Measurements from ENCODE around the gene IGFL2.
A peak's percentile ranks its signal among the peaks of the same experiment; 100 is the strongest.
"Not testable (repeated sequence)": the region's sequence is repeated elsewhere in the genome, so short reads cannot be mapped to it uniquely, and the experiment has no call there.

Gene IGFL2

GRCh38 chr19:46173886-46174480, 25.9 kb downstream of the IGFL2 start:
- no peak overlapping the region for H3K27ac Mint-ChIP-seq
- H3K4me3 Mint-ChIP-seq: no peak overlapping the region
- ATAC-seq (no peak), DNase-seq (ENCODE audit: low spot score in 2 of 2) (no peak)
- H3K9me3 Mint-ChIP-seq: peaks cover 6% of the 10 kb centered on the region
- no peaks in the 10 kb centered on the region for H3K36me3 Mint-ChIP-seq
- no peaks in the 10 kb centered on the region for H3K4me1 Mint-ChIP-seq

DNA sequence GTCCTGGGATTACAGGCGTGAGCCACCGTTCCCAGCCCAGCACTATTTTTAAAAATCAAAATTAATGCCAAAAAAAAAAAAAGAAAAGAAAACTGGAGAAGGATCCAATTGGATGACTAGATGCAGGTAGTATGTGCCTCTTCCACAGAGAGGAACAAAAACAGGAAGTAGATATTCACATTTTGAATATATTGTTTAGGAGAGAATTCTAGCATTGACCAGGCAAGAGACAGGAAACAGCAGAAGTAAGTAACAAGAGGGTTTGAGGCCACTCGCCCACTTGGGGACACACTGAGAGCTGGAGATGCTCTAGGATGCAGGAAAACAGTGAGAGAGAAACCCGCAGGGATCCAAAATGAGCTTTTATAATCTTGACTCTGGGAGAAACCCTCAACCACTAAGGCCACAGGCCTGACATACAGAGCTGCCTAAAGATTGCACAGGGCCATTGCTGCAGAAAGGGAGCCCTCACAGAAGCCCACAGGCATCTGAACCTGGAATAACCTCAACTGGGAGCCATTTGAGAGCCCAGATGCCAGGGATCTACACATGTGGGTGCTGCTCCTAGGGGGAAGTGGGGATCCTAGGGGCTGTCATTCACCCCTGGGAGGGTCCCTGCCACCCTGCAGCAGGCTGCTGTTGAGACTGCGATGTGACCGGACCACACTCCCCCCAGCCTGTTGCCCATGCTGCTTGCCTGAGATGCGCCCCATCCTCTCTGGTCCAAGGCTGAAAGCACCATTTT, 28.2 kb downstream of the IGFL2 start:
- DNase-seq (ENCODE audit: low spot score in 2 of 2): no peak
- Mint-ChIP-seq H3K4me1 (no peaks in the 10 kb centered on the region), H3K9me3 (no peaks in the 10 kb centered on the region), H3K36me3 (no peaks in the 10 kb centered on the region), H3K27ac (no peak overlapping the region), H3K4me3 (no peak overlapping the region)
- no peak for ATAC-seq

DNA sequence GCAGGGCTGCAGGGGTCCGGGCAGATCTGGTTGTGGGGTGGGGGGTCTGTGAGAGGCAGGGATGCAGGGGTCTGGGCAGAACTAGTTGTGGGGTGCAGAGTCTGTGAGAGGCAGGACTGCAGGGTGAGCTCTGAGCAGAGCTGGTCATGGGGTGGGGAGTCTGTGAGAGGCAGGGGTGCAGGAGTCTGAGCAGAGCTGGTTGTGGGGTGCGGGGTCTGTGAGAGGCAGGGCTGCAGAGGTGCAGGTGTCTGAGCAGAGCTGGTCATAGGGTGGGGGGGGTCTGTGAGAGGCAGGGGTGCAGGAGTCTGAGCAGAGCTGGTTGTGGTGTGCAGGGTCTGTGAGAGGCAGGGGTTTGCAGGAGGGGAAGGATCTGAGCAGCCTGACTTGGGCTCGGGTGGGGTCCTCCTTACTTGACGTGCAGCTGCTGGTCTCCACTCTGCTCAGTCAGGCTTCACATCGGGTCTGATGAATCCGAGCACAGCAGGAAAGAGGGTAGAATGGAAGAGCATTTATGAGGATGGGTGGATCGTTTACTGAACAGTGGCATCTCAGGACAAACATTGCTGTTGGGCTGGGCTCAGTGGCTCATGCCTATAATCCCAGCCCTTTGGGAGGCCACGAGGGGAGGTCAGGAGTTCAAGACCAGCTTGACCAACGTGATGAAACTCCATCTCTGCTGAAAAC, 31.2 kb downstream of the IGFL2 start:
- Mint-ChIP-seq H3K27ac (no peak overlapping the region), H3K4me3 (no peak overlapping the region), H3K9me3 (no peaks in the 10 kb centered on the region), H3K36me3 (no peaks in the 10 kb centered on the region), H3K4me1 (no peaks in the 10 kb centered on the region)
- no peak for ATAC-seq
- no peak for DNase-seq (ENCODE audit: low spot score in 2 of 2)

DNA sequence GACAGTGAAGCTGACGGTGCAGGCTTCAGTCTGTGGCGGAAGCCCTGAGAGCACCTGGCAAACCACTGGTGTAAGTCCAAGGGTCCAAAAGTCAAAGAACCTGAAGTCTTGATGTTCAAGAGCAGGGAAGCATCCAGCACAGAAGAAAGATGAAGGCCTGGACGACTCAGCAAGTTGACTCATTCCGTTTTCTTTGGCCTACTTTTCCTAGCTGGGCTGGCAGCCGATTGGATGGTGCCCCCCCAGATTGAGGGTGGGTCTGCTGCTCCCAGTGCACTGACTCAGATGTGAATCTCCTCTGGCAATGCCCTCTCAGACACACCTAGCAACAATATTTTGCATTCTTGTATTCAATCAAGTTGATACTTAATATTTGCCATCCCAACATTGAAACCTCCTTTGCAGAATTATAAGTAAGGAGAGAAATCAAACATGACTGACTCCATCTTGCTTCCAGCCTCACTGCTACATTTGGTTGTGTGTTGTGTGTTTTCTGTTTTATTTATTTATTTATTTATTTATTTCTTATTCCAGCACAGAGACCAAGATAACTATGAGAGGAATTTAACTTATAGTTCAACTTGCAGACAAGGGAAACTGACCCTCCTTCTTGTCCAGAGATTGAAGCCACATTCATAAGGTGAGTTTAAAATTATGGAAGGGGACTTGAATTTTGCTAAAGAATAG, 32.8 kb downstream of the IGFL2 start:
- Mint-ChIP-seq H3K36me3 (no peaks in the 10 kb centered on the region), H3K9me3 (no peaks in the 10 kb centered on the region), H3K27ac (no peak overlapping the region), H3K4me1 (peaks cover 9% of the 10 kb centered on the region), H3K4me3 (no peak overlapping the region)
- no peak for DNase-seq (ENCODE audit: low spot score in 2 of 2)
- ATAC-seq: no peak

DNA sequence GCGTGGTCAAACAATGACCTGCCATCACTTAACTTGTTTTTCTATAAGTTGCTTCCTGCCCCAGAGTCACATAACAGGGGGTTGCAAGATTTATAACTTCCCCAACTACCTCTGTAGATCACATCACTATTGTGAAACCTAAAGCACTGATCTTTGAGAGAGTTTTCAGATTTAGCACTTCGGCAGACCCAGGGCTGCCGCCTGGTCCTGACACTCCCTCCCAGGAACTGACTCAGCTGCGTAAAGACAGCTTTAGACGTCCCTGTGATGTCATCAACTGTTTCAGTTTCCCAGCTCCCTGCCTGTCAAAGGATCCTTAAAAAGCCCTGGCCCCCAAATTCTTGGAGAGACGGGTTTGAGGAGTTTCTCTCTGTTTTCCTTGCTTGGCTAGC, 33.3 kb downstream of the IGFL2 start:
- Mint-ChIP-seq H3K36me3 (no peaks in the 10 kb centered on the region), H3K4me1 (peaks cover 9% of the 10 kb centered on the region), H3K9me3 (no peaks in the 10 kb centered on the region), H3K27ac (no peak overlapping the region), H3K4me3 (no peak overlapping the region)
- DNase-seq (ENCODE audit: low spot score in 2 of 2) (no peak), ATAC-seq (peak; percentile 60)

GRCh38 chr19:46182476-46182875, 34.4 kb downstream of the IGFL2 start:
- DNase-seq (ENCODE audit: low spot score in 2 of 2) (no peak), ATAC-seq (no peak)
- H3K4me3 Mint-ChIP-seq: no peak overlapping the region
- H3K27ac Mint-ChIP-seq: no peak overlapping the region
- no peaks in the 10 kb centered on the region for H3K9me3 Mint-ChIP-seq
- H3K4me1 Mint-ChIP-seq: peaks cover 9% of the 10 kb centered on the region
- no peaks in the 10 kb centered on the region for H3K36me3 Mint-ChIP-seq

- H3K36me3 Mint-ChIP-seq; H3K4me1 Mint-ChIP-seq; H3K27ac Mint-ChIP-seq; H3K9me3 Mint-ChIP-seq; H3K4me3 Mint-ChIP-seq; ATAC-seq; DNase-seq (ENCODE audit: low spot score in 2 of 2): not testable (repeated sequence)
These were observed 37.0 kb downstream of the IGFL2 start for GRCh38 chr19:46184775-46185710.

DNA sequence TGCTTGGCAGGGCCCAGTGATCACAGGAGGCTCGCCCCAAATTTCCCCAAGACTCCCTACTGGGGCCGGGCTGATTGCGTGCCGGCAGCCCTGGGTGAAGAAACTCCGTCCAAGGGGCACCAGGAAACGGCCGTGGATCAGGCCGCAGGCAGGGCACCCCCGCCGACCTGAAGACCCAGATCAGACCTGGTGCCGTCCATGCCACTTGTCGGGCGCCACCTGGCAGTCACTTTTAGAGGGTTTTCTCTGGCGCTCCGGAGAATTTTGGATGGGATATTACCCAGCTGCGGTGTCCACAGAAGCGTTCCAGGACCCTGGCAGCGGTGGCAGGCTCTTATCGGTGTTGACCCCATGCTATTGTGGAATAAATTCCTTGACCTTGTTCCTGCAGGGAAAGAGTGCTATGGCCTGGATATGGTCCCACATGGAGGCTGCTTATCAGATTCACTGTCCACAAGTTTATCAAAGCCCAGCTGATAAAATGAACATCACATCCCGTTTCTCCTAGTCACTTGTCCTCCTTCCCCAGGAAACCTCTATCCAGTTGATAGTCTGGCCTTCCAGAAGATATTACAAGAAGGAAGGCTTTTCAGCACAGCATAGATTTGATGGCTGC, 38.2 kb downstream of the IGFL2 start:
- no peak for ATAC-seq
- DNase-seq (ENCODE audit: low spot score in 2 of 2): no peak
- Mint-ChIP-seq H3K4me1 (peaks cover 9% of the 10 kb centered on the region), H3K27ac (no peak overlapping the region), H3K4me3 (no peak overlapping the region), H3K9me3 (no peaks in the 10 kb centered on the region), H3K36me3 (no peaks in the 10 kb centered on the region)

DNA sequence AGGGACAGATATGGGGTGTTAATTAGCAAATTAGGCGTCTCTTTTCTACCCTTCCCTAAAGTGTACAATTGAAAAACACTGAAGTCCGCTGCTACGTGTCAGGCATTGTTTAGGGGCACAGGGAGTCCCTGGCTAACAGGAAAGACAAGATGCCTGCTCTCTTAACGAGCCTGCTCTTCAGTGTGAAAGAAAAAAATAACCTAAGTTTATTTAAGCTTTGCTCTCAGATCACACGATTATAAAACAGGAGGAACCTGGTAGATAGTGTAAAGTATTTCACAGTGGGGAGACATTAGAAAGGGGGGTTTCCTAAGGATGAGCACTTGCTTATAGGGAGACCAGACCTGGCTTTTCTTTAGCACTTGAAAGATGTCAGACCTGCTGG, 38.7 kb downstream of the IGFL2 start:
- peaks cover 9% of the 10 kb centered on the region for H3K4me1 Mint-ChIP-seq
- DNase-seq (ENCODE audit: low spot score in 2 of 2) (no peak), ATAC-seq (no peak)
- no peak overlapping the region for H3K27ac Mint-ChIP-seq
- no peak overlapping the region for H3K4me3 Mint-ChIP-seq
- no peaks in the 10 kb centered on the region for H3K36me3 Mint-ChIP-seq
- no peaks in the 10 kb centered on the region for H3K9me3 Mint-ChIP-seq

GRCh38 chr19:46189971-46190888, 42.2 kb downstream of the IGFL2 start:
- ATAC-seq (no peak), DNase-seq (ENCODE audit: low spot score in 2 of 2) (no peak)
- Mint-ChIP-seq H3K36me3 (no peaks in the 10 kb centered on the region), H3K9me3 (no peaks in the 10 kb centered on the region), H3K27ac (no peak overlapping the region), H3K4me3 (no peak overlapping the region), H3K4me1 (peaks cover 2% of the 10 kb centered on the region)

DNA sequence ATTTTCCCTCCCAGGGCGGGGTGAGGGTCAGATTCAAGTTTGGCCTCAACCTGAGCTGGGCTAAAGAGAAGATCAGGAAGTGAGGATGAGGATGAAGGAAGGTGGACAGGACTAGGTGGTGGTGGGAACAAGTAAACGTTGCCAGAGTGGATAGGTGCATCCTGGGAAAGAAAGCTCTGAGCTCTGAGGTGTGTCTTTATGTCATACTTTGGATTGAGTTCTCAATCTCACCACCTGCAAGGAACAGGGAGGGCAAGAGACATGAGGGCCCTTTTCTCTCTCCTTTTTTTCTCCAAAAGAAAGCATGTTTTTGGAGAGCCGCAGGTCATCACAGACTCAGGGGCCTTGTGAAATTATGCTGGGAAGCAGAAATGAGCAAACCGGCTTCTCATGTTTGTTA, 43.3 kb downstream of the IGFL2 start:
- Mint-ChIP-seq H3K4me1 (no peaks in the 10 kb centered on the region), H3K4me3 (no peak overlapping the region), H3K9me3 (no peaks in the 10 kb centered on the region)

DNA sequence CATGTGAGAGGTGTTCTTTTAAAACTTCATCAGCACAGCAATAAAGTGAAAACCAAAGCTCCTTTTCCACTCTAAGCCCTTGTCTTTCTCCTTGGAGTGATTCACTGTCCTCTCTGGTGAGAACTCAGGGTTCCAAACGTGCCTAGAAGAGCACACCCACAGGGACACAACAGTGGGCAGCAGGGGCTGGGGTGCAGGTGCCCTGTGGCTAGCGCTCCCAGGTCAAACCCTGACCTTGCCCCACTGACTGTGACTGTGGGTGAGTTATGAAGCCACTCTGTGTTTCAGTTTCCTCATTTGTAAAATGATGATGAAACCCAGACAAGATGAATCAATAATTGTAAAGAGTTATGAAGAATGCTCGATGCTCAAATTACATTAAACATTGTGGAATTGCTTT, 43.9 kb downstream of the IGFL2 start:
- no peak overlapping the region for H3K27ac Mint-ChIP-seq

More for the DNA sequence above, 43.3 kb downstream of the IGFL2 start:
- H3K27ac Mint-ChIP-seq: no peak overlapping the region
- H3K36me3 Mint-ChIP-seq: no peaks in the 10 kb centered on the region
- DNase-seq (ENCODE audit: low spot score in 2 of 2) (no peak), ATAC-seq (no peak)

DNA sequence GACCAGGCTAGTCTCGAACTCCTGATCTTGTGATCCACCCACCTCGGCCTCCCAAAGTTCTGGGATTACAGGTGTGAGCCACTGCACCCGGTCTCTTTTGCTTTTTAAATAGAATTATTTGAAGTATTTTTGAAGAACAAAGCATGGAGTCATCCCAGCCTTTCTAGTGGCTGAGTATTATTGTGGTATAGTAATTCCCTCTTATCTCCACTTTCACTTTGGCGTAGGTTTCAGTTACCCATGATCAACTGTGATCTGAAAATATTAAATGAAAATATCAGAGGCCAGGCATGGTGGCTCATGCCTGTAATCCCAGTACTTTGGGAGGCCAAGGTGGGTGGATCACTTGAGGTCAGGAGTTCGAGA, 44.6 kb downstream of the IGFL2 start:
- H3K4me3 Mint-ChIP-seq; H3K27ac Mint-ChIP-seq; H3K4me1 Mint-ChIP-seq; DNase-seq (ENCODE audit: low spot score in 2 of 2); H3K9me3 Mint-ChIP-seq; ATAC-seq; H3K36me3 Mint-ChIP-seq: not testable (repeated sequence)

More for the DNA sequence above, 43.9 kb downstream of the IGFL2 start:
- Mint-ChIP-seq H3K9me3 (no peaks in the 10 kb centered on the region), H3K4me1 (no peaks in the 10 kb centered on the region), H3K4me3 (no peak overlapping the region), H3K36me3 (no peaks in the 10 kb centered on the region)
- DNase-seq (ENCODE audit: low spot score in 2 of 2) (no peak), ATAC-seq (no peak)
